Stimulated activated CD8-positive, alpha-beta memory T cell treated with anti-CD3 and anti-CD28 coated beads, Interleukin-2, amount 100 ng/mL, for 1 hour (primary cell): Measurements from ENCODE around the gene COX17.
"Not testable (repeated sequence)": the region's sequence is repeated elsewhere in the genome, so short reads cannot be mapped to it uniquely, and the experiment has no call there.

Experiments used
- DNase-seq, 2 donors: peaks; one replicate each; pipeline ENCODE4 v3.0.0-alpha.2; 2020; ENCODE audit warnings: low read depth in 2 of 2

Gene COX17, protein sequence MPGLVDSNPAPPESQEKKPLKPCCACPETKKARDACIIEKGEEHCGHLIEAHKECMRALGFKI

DNA sequence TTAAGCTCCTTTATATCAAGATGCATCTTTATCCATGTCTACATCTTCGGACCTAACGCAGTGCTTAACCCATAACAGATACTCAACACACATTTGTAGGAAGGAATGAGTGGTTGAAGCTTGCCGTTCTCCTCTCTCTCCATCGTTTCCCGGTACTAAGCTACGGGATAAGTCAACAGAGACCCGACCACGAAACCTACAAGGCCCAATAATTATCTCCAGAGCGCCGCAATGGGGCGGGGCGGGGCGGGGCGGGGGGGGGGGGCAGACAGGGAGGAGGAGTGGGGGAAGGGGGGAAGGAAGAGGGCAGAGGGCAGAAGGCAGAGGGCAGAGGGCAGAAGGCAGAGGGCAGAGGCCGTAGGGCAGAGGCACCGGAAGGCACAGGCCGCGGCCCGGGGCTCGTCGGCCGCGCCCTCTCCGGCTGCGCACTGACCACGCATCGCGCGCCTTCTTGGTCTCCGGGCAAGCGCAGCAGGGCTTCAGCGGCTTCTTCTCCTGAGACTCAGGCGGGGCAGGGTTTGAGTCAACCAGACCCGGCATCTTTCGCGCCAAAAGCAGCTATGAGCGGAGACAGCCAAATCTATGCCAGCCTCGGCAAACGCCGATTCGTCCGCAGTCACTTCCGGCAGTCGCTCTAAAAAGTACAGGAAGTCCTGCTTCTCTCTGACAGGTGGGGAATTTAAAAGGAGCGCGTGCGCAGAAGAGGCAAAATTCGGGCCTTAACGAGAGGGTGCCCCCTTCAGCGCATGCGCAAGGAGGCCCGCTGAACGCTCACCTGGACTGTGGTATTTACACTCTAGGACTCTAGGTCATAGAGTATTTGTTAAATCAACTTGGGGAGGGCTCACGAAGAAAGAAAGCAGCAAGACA lies at the start of gene COX17:
Gene COX17, minus strand, starts transcription at position 636 of the 870 bp plus-strand sequence. Its CDS starts 96 bp downstream, at position 540.
- DNase-seq, result peak; percentile 91 to 92

DNA sequence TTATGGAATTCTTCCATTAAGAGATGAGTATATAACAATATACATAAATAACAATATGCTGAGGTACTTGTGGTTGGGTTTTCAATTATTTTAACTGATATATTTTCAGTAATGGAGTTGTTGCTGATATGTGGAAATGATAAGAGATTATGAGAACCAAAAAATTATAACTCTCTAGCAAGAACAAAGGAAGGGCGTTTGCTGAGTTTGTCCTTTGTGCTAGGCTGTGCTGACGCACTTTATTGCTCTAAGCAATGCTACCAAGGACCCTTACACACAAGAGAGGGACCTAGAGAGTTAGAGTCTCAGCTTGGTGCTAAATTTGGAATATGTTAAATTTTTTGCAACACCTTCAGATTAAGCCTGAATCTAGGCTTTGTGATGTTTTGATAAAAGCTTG lies 49.7 kb upstream of the COX17 start:
- no peak for DNase-seq

DNA sequence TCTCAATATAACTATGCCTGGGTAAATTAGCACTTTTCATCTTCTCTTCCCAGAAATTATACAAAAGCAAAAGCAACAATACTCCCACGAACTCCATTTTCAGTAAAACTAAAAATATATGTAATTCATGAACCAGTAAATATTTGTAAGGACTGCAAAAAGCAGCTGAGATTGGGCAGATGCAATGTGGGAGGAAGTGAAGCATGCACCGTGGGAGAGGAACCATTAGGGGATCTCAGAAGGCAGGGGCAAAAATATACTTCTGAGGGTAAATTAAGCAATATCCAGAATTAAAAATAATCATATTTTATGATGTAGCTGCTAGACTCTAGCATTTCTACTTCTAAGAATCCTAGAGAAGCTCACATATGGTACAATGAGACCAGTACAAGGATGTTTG lies 45.8 kb upstream of the COX17 start:
- DNase-seq, result no peak

- DNase-seq, result no peak
These were observed 40.3 kb upstream of the COX17 start for GRCh38 chr3:119717520-119717919.

GRCh38 chr3:119716998-119717397 lies 39.8 kb upstream of the COX17 start:
- no peak for DNase-seq

DNA sequence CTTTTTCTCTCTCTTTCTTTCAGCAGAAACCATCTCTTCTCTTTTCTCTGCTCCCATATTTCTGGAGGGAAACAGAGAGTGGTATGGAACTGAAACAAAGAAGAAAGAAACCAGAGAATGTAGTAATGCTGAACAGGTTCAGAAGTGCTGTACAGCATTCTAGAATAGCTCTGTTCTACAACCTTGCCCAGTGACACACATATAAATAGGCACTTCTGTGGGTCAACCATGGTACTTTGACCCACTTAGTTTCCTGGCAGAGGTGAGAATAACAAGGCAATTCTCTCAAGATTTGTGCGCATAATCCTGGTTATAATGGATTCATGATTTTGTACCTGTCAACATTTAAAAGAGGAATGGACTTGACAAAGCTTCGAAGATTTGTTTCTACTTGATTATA lies 37.9 kb upstream of the COX17 start:
- DNase-seq, result no peak

DNA sequence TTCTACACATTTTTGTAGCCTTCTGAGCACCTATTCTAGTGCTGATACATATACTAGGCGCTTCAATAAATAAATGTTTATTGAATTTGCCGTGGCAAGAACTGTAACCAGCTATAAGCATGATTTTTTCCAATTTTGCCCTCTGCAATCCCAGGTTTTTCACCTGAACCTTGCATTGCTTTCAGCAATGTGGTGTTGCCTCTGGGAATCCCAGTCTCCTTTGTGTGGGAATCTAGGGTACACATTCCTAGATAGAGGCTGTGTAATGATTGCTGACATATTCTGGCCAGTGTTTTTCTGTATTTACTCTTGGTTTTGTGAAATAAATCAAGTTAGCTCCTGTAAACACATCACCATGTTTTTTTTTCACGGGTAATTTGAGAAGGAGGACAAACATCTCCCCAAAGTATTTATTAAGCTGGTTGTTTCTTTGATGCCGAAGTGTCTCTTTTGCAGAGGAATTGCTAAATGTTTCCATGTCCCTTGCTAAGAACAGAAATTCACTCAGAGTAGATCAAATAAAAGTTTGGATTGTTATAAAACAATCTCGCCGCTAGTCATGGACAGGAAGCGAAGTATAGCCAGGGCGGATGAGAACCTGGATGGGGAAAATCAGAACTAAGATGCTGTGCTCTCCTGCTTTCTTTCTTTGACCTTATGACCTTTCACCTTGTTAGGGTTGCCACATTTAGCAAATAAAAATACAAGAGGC lies 26.8 kb upstream of the COX17 start:
- DNase-seq, result no peak

DNA sequence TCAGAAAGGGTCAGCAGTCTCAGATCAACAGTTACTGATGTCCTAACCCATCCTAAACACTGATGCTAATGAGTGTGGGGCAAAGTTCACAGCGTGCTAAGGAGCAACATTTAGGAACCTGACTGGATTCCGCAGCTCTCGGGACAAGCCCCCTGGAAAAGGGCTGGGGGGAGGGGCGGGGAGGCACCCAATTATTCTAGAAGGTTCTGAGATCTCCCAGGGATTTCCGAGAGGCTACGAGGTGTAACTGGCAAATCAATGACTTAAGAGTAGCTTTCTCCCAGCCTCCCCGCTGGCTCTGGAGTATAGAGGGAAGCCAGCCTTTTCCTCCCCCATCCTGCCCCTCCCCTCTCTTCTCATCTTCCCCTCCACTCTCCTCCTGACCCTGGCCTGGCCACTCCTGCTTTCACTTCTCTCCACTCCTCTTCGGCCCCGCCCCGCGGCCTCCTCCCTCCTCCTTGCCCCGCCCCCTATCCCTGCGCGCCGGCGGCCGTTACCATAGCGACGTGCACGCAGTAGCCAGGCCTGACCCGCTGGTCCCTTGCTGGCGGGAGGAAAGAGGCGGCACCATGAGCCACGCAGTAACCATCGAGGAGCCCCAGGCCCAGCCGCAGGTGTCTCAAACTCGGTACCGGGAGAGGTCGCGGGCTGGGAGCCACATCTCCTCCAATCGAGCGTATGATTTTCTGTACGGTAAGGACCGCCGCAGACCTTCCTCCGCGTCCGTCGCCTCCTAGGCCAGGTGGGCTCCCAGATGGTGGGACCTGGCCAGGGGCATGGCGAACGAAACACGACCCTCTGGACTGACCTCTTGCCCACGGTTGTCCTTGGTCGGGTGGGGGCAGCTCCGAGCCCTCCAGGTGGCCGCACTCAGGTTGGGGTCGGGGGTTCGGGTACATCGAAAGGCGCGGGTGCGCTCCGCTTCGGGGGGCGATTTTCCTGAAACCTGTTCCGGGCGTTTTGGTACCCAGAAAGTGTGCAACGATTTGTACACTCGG lies 25.6 kb upstream of the COX17 start, which contains the start of gene CFAP91:
Gene CFAP91, plus strand, starts transcription at position 493 of the 998 bp plus-strand sequence. Its CDS starts 77 bp downstream, at position 570.
- DNase-seq, result peak; percentile 65 to 67

- DNase-seq, result no peak
These were observed 23.9 kb upstream of the COX17 start for GRCh38 chr3:119700920-119701734.

- no peak for DNase-seq
These were observed 23.2 kb upstream of the COX17 start for GRCh38 chr3:119700269-119700919.

- no peak for DNase-seq
These were observed 20.2 kb upstream of the COX17 start for GRCh38 chr3:119697394-119697793.

DNA sequence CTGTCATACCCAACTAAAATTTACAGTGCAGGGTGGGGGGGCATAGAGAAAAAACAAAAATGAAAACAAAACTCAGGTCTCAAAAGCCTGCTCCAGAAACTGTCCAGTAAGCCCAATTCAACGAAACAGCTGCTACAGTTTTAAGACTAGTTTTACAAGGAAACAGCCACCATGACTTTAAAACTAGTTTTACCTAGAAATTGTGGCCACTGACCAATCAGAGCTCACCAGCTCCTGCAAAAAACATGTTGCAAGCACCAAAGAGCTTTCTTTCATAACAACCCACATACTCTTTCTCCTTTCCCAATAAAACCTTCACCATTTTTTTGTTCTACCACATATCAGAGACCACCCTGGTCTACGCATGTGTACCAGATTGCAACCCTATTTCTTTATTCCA lies 18.3 kb upstream of the COX17 start:
- no peak for DNase-seq

GRCh38 chr3:119690043-119690656 lies 12.9 kb upstream of the COX17 start:
- no peak for DNase-seq

DNA sequence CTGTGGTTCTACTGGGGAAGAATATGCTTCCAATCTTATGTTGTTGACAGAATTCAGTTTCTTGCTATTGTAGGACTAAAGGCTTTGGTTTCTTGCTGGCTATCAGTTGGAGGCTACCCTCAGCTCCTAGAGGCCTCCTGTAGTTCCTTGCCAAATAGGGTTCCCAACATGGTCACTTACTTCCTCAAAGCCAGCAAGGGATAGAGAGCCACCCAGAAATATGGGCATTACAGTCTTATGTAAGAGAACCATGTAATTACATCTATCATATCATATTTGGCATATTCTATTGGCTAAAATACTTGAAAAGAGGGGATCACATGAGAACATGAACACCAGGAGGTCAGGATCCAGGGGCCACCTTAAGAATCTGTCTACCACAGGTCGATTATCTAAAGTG lies 6.2 kb upstream of the COX17 start:
- DNase-seq, result no peak

- no peak for DNase-seq
These were observed 4.1 kb upstream of the COX17 start for GRCh38 chr3:119681279-119681678.

DNA sequence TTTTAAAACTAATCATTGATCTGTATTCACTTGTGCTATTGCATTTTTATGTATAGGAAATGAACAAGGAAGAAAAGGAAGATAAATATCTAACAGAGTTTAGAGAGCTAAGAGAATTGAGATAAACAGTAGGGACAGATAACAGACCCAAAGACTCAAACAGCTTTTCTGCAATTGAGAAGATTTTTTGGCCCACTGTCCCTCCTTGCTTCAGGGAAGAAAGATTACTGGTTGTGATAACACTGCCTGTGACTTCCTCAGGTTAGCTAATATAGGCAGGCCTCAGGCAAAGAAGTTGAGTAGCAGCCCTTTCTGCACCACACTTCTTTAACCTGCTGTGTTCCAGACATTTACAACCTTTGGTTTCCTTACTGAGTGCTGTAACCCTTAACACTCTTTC lies 2.7 kb upstream of the COX17 start:
- DNase-seq, result no peak

DNA sequence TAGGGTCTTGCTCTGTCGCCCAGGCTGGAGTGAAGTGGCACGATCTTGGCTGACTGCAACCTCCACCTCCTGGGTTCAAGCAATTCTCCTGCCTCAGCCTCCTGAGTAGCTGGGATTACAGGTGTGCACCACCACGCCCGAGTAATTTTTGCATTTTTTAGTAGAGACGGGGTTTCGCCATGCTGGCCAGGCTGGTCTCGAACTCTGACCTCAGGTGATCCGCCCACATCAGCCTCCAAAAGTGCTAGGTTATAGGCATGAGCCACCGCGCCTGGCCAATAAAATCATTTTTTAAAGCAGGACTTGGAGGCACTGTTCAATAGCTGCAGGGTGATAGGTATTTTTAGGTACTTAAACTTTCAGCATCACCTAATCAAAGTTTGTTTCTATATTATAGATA lies 1.0 kb upstream of the COX17 start:
- DNase-seq, result not testable (repeated sequence)

DNA sequence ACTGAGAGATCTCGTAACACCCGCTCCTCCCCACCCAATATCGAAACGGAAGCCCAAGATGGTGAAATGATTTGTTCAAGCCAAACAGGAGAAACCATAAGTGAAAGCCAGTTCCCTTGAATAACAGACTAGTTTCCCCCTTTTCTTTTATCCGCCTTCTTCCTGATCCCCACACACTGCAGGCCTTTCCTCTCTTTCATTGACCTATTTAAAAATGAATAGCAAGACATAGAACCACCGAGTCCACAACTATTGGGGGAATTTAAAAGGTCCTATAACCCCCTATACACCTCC lies 382 bp upstream of the COX17 start:
- DNase-seq, result no peak

GRCh38 chr3:119676020-119676419 lies 1.2 kb downstream of the COX17 start:
- no peak for DNase-seq
